Duodenal mucosa (tissue), 2 donors: ENCODE measurements around the gene CEL.
A peak's percentile ranks its signal among the peaks of the same experiment; 100 is the strongest.

Experiments
- H3K27ac ChIP-seq: one replicate; pipeline ENCODE4 v1.7.0; 2013; ENCODE audit warnings: low read depth, low read length
- H3K27me3 ChIP-seq, 2 donors: one replicate each; pipeline ENCODE4 v1.7.0; 2013; ENCODE audit warnings: low read length in 2 of 2, control low read depth in 1 of 2; ENCODE audit not compliant: insufficient read depth in 2 of 2, control insufficient read depth in 1 of 2
- H3K36me3 ChIP-seq, 2 donors: one replicate each; pipeline ENCODE4 v1.7.0; 2013; ENCODE audit warnings: low read length in 2 of 2, control low read depth in 1 of 2; ENCODE audit not compliant: insufficient read depth in 2 of 2, control insufficient read depth in 1 of 2
- H3K4me1 ChIP-seq, 2 donors: one replicate each; pipeline ENCODE4 v1.7.0; 2013; ENCODE audit warnings: low read length in 2 of 2, control low read depth in 1 of 2; ENCODE audit not compliant: insufficient read depth in 2 of 2, control insufficient read depth in 1 of 2
- H3K4me3 ChIP-seq, 2 donors: one replicate each; pipeline ENCODE4 v1.7.0; 2013; ENCODE audit warnings: low read length in 2 of 2, low read depth in 1 of 2
- H3K9ac ChIP-seq, 2 donors: one replicate each; pipeline ENCODE4 v1.7.0; 2013; ENCODE audit warnings: low read length in 2 of 2, low read depth in 1 of 2
- H3K9me3 ChIP-seq, 2 donors: one replicate each; pipeline ENCODE4 v1.7.0; 2013; ENCODE audit warnings: low read length in 2 of 2, control low read depth in 1 of 2; ENCODE audit not compliant: control insufficient read depth in 1 of 2

The CEL gene

GRCh38 chr9:133046196-133046899 lies 15.4 kb upstream of the CEL start:
- H3K9ac ChIP-seq: no peak overlapping the region
- no peaks in the 10 kb centered on the region for H3K9me3 ChIP-seq
- no peak overlapping the region for H3K27ac ChIP-seq
- H3K4me1 ChIP-seq: peaks cover 13 to 14% of the 10 kb centered on the region in 2 donors
- H3K4me3 ChIP-seq: no peak overlapping the region
- H3K36me3 ChIP-seq: peaks cover 34 to 72% of the 10 kb centered on the region in 2 donors
- no peaks in the 10 kb centered on the region for H3K27me3 ChIP-seq

DNA sequence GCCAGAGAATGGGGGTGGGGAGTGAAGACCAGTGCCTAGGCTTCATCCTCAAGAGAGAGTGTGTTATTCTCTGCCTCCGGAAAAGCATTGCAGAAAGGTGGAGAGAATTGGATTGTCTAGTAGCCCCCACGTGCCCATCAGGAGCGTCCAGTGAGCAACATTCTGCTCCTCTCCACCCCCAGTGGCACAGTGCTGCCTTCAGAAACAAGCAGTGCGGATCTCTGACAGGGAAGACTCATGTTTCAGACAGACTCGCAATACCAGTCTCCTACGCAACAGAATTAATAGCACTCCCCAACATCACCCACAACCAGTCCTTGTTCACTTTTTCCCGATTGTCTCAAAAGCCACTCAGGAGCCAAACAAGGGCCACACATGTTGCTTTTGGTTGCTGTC lies 14.9 kb upstream of the CEL start:
- no peak overlapping the region for H3K9ac ChIP-seq
- H3K36me3 ChIP-seq: peaks cover 34 to 76% of the 10 kb centered on the region in 2 donors
- H3K27ac ChIP-seq: no peak overlapping the region
- no peaks in the 10 kb centered on the region for H3K27me3 ChIP-seq
- no peaks in the 10 kb centered on the region for H3K9me3 ChIP-seq
- H3K4me3 ChIP-seq: no peak overlapping the region
- peaks cover 18 to 20% of the 10 kb centered on the region in 2 donors for H3K4me1 ChIP-seq

GRCh38 chr9:133048595-133048994 lies 13.2 kb upstream of the CEL start:
- peaks cover 19 to 20% of the 10 kb centered on the region in 2 donors for H3K4me1 ChIP-seq
- no peaks in the 10 kb centered on the region for H3K27me3 ChIP-seq
- H3K27ac ChIP-seq: no peak overlapping the region
- H3K9me3 ChIP-seq: no peaks in the 10 kb centered on the region
- peaks cover 24 to 73% of the 10 kb centered on the region in 2 donors for H3K36me3 ChIP-seq
- no peak overlapping the region for H3K9ac ChIP-seq
- no peak overlapping the region for H3K4me3 ChIP-seq

DNA sequence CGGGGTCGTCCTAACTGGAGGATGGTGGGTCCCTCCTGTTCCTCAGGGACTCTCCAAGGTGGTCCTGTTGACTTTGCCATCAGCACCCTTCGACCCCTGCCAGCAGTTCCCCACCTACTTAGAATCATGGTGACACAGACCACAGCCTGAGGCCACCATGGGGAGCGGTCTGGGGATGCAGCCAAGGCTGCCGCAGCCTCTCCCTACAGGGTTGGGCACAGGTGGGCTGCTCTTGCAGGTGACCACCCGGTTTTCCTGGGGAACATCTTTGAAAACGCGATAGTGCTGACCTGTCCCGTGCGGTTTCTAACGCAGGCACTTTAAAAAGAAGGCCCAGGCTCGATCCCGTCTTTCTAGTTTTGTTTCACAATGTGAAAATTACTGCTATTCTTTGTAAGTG lies 12.7 kb upstream of the CEL start:
- H3K4me1 ChIP-seq: peaks cover 19 to 20% of the 10 kb centered on the region in 2 donors
- peaks cover 25 to 71% of the 10 kb centered on the region in 2 donors for H3K36me3 ChIP-seq
- no peak overlapping the region for H3K9ac ChIP-seq
- no peaks in the 10 kb centered on the region for H3K27me3 ChIP-seq
- no peaks in the 10 kb centered on the region for H3K9me3 ChIP-seq
- no peak overlapping the region for H3K27ac ChIP-seq
- no peak overlapping the region for H3K4me3 ChIP-seq

DNA sequence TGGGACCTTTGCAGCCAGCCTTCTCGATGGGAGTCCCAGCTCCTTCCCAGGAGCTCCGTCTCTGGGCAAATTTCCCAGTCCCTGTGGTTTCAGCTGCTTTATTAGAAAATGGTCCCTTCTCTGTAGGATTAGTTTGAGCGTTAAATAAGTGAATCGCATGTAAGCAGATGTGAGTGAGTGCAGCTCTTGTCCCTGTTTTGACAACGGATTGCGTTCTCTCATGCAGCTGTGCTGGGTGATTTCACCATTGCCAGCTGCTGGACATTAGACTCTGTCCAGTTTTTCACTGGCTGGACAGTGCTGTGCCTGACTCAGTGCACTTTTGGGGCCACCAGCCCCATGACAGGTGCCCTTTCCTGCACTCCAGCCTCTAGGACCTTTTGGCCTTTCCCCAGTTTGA lies 11.6 kb upstream of the CEL start:
- peaks cover 19 to 20% of the 10 kb centered on the region in 2 donors for H3K4me1 ChIP-seq
- H3K27ac ChIP-seq: no peak overlapping the region
- H3K36me3 ChIP-seq: peaks cover 25 to 71% of the 10 kb centered on the region in 2 donors
- no peaks in the 10 kb centered on the region for H3K27me3 ChIP-seq
- no peak overlapping the region for H3K4me3 ChIP-seq
- no peak overlapping the region for H3K9ac ChIP-seq
- H3K9me3 ChIP-seq: no peaks in the 10 kb centered on the region

DNA sequence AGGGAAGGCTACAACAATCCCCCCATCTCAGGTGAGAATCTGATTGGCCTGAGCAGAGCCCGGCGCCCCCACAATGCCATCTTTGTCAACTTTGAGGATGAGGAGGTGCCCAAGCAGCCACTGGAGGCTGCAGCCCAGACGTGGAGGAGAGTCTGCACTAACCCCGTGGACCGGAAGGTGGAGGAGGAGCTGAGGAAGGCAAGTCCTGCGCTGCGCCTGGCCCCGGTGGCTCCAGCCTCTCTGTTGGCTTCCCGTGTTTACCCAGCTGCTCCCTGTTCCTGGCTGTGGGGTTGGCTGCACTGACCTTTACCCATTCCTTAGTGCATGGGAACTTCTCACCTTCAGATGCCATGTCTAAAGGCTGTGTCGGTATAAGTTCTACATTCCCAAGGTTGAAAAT lies 11.0 kb upstream of the CEL start:
- H3K4me1 ChIP-seq: peaks cover 23 to 25% of the 10 kb centered on the region in 2 donors
- no peaks in the 10 kb centered on the region for H3K9me3 ChIP-seq
- H3K4me3 ChIP-seq: peak overlapping the region in 1 of 2 donors; percentile 2
- no peak overlapping the region for H3K9ac ChIP-seq
- H3K36me3 ChIP-seq: peaks cover 27 to 72% of the 10 kb centered on the region in 2 donors
- no peaks in the 10 kb centered on the region for H3K27me3 ChIP-seq
- no peak overlapping the region for H3K27ac ChIP-seq

- Histone ChIP-seq H3K36me3 (peaks cover 31 to 72% of the 10 kb centered on the region in 2 donors), H3K9ac (peak overlapping the region in 1 of 2 donors; percentile 18), H3K27ac (no peak overlapping the region), H3K9me3 (no peaks in the 10 kb centered on the region), H3K4me3 (peak overlapping the region in 1 of 2 donors; percentile 2), H3K27me3 (no peaks in the 10 kb centered on the region), H3K4me1 (peaks cover 29 to 31% of the 10 kb centered on the region in 2 donors)
These were observed 10.4 kb upstream of the CEL start for GRCh38 chr9:133051281-133051900.

DNA sequence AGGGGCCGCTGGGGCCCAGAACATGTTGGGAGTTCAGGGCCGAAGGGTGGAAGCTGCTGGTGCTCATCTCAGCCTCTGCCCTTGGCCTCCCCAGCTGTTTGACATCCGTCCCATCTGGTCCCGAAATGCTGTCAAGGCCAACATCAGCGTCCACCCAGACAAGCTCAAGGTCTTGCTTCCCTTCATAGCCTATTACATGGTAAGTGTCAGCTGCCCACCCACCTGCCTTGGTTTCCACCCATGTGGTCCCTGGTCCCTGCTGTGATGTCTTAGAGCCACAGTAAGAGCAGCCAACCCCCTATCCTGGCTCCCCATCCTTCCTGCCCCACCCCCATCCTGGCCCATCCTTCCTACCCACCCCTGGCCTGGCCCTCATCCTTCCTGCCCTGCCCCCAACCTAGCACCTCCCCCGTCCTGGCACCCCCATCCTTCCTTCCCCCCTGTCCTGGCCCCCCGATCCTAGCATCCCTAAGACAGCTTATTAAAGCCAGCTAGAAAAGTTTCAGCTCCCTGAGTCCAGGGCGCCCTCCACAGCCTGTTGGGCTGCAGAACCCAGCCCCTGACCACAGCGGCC lies 9.7 kb upstream of the CEL start:
- Histone ChIP-seq H3K36me3 (peaks cover 30 to 72% of the 10 kb centered on the region in 2 donors), H3K9me3 (no peaks in the 10 kb centered on the region), H3K27me3 (no peaks in the 10 kb centered on the region), H3K27ac (no peak overlapping the region), H3K9ac (peak overlapping the region in 1 of 2 donors; percentile 18), H3K4me3 (no peak overlapping the region), H3K4me1 (peaks cover 34 to 38% of the 10 kb centered on the region in 2 donors)

DNA sequence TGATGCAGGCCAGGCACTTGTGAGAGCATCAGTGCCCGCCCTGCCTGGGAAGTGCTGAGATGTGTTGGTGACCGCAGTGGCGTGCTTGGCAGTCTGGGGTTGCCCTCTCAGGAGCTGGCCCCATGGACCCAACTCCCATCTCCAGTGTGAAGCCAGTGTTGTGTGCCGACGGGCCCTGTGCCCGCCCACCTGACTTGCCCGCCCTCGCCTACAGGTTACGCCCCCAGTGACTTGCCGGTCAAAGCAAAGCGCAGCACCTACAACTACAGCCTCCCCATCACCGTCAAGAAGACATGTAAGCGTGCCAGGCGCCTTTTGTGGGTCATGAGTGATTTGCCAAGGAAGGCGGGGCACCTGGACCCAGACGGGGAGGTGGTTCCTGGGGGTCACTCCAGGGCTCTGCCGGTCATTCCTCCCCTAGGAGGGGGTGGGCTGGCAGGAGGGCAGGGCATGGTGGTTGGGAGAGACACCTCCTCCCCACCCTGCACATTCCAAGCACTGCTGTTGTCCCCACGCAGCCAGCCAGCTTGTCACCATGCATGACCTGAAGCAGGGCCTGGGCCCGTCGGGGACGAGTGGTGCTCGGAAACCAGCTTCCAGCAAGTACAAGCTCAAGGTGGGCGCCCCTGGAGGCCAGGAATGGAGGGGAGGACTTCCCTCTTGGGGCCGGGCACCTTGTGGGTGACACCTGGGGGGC lies 7.4 kb upstream of the CEL start:
- no peak overlapping the region for H3K4me3 ChIP-seq
- H3K27me3 ChIP-seq: no peaks in the 10 kb centered on the region
- H3K27ac ChIP-seq: no peak overlapping the region
- H3K36me3 ChIP-seq: peaks cover 35 to 73% of the 10 kb centered on the region in 2 donors
- H3K9ac ChIP-seq: no peak overlapping the region
- peaks cover 40 to 47% of the 10 kb centered on the region in 2 donors for H3K4me1 ChIP-seq
- no peaks in the 10 kb centered on the region for H3K9me3 ChIP-seq

GRCh38 chr9:133054966-133055365 lies 6.8 kb upstream of the CEL start:
- H3K9me3 ChIP-seq: no peaks in the 10 kb centered on the region
- no peak overlapping the region for H3K27ac ChIP-seq
- no peaks in the 10 kb centered on the region for H3K27me3 ChIP-seq
- no peak overlapping the region for H3K4me3 ChIP-seq
- H3K4me1 ChIP-seq: peaks cover 38 to 52% of the 10 kb centered on the region in 2 donors
- H3K36me3 ChIP-seq: peaks cover 35 to 67% of the 10 kb centered on the region in 2 donors
- no peak overlapping the region for H3K9ac ChIP-seq
